Prostate gland (tissue), 2 donors: ENCODE data around the gene UXS1.

ENCODE experiments used
- POLR2A ChIP-seq: fragments of 450-650 bp; IDR thresholded peaks from one replicate; pipeline ENCODE4 v1.6.1; 2016; ENCODE audit warnings: antibody characterized with exemption, mild to moderate bottlenecking
- POLR2AphosphoS5 ChIP-seq: sonication (generic); formaldehyde crosslinking; IDR thresholded peaks from one replicate; pipeline ENCODE4 v1.6.1; 2017; ENCODE audit warnings: antibody characterized with exemption
- TF ChIP-seq, protein P1 (sequence below), 4 experiments: fragments of 200-600 bp in 2 of 4; fragments of 450-650 bp in 2 of 4; sonication (generic) in 2 of 4; IDR thresholded peaks; 1 replicate in 3 of 4; 2 replicates in 1 of 4; pipeline ENCODE4 v1.5.1; 2016 to 2019; ENCODE audit warnings: antibody characterized with exemption in 4 of 4, mild to moderate bottlenecking in 2 of 4, moderate library complexity in 2 of 4

- TF ChIP-seq, protein P1, sequence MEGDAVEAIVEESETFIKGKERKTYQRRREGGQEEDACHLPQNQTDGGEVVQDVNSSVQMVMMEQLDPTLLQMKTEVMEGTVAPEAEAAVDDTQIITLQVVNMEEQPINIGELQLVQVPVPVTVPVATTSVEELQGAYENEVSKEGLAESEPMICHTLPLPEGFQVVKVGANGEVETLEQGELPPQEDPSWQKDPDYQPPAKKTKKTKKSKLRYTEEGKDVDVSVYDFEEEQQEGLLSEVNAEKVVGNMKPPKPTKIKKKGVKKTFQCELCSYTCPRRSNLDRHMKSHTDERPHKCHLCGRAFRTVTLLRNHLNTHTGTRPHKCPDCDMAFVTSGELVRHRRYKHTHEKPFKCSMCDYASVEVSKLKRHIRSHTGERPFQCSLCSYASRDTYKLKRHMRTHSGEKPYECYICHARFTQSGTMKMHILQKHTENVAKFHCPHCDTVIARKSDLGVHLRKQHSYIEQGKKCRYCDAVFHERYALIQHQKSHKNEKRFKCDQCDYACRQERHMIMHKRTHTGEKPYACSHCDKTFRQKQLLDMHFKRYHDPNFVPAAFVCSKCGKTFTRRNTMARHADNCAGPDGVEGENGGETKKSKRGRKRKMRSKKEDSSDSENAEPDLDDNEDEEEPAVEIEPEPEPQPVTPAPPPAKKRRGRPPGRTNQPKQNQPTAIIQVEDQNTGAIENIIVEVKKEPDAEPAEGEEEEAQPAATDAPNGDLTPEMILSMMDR (IDR thresholded peaks at IDR 0.05), result no peak
- TF ChIP-seq POLR2A (no peak), POLR2AphosphoS5 (no peak)
These were observed 125.7 kb downstream of the UXS1 start for GRCh38 chr2:106068451-106068850.
